HG02623 (cell line): ENCODE data around the gene MSI2.

Source experiments
- ATAC-seq: cut with Tn5 transposase; IDR thresholded peaks from one replicate; pipeline ENCODE4 v1.9.1; 2021; ENCODE audit warnings: moderate library complexity; ENCODE audit not compliant: unreplicated experiment

Gene MSI2

GRCh38 chr17:57687642-57688041 is 431.3 kb downstream of the MSI2 start:
- ATAC-seq: no peak

GRCh38 chr17:57689254-57689653 is 432.9 kb downstream of the MSI2 start:
- ATAC-seq: no peak

DNA sequence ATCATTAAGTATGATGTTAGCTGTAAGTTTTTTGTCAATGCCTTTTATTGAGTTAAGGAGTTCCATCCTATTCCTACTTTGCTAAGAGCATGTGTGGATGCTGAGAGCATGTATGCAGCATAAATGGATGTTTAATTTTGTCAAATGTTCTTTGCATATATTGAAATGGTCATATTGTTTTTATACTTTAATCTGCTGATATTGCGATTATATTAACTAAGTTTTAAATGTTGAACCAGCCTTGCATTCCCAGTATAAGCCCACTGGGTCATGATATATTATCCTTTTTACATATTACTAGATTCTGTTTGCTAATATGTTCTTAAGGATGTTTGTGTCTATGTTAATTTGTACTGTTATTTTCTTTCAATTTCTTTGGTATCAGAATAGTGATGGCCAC is 435.6 kb downstream of the MSI2 start:
- no peak for ATAC-seq

DNA sequence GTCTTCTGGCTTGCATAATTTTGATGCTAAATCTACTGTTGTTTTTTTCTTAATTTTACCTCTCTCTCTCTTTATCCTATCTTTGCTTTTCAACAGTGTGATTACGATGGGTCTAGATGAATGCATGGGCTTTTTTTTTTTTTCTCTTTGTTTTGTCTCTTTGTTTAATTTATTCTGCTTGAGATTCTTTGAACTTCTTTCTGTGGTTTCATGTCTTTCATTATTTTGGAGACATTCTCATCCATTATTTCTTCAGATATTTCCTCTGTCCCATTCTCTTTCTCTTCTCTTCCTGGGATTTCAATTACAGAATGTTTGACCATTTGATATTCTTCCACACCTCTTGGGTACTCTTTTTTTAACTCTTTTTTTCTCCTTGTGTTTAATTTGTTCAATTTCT is 436.4 kb downstream of the MSI2 start:
- ATAC-seq: no peak

GRCh38 chr17:57694051-57694450 is 437.7 kb downstream of the MSI2 start:
- no peak for ATAC-seq

DNA sequence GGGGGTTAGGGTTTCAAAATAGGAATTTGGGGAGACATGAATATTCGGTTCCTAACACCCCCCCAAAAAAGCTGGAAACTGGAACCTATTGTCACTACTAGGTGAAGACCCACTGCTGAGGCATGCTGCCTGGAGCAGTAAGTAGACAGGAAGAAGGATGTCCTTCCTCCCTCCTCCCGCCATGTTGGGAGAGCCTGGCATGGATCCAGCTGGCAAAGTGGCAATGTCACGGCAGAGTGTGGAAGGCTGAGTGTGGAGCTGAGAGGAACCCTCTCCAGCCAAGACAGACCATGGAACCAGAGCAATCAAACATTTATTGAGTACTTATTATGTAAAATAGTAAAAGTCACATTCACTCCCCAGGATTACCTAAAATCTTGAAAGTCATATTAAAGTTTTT is 439.7 kb downstream of the MSI2 start:
- ATAC-seq: no peak

DNA sequence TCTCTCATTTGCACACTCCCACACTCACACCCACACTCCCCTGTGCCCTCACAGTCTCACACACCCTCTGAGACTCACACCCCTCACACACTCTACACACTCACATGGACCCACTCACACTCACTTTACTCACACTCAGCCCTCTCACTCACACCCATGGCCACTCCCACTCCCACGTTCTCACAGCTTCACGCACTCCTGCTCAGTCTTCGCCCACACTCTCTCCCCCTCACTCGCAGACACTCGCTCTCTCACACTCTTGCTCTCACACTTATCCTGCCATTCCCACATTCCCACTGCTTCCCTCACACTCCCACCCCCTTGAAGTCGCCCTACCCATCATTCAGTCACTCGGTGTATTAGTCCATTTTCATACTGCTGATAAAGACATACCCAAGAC is 440.9 kb downstream of the MSI2 start:
- no peak for ATAC-seq

GRCh38 chr17:57697891-57698711 is 441.8 kb downstream of the MSI2 start:
- ATAC-seq: no peak

DNA sequence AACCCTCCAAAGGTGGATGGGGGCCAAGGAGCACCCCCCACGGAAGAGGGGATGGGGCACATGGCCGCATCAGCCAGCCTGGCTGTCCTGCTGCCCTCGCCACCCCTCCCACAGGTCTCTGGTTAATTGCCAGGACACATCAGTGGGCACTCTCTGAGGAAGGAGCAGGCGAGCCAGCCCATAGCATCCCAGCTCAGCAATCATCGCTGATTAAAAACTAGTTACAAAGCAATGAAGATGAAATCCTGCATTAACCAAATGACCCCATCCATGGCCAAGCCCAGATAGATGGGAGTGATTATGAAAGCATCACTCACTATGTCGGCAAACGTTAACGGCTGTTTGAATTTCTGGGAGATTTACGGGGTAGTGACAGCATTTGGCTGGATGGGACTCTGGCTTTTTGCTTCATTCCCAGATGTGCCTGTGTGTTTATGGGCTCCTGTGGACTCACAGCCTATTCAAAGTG is 443.5 kb downstream of the MSI2 start:
- ATAC-seq: no peak

DNA sequence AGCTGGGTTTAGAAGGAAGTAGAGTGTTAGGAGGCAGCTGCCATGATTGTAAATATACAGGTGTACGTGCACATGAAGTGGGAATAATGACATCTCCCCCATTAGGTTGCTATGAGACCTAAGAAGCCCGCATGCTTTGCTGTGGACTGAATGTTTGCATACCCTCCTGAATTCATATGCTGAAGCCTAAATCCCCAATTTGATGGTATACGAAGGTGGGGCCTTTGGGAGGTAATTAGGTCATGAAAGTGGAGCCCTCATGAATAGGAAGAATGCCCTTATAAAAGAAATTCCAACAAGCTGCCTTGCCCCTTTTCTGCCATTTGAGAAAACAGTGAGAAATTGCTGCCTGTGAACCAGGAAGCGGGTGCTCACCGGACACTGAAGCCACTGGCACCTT is 444.8 kb downstream of the MSI2 start:
- no peak for ATAC-seq

DNA sequence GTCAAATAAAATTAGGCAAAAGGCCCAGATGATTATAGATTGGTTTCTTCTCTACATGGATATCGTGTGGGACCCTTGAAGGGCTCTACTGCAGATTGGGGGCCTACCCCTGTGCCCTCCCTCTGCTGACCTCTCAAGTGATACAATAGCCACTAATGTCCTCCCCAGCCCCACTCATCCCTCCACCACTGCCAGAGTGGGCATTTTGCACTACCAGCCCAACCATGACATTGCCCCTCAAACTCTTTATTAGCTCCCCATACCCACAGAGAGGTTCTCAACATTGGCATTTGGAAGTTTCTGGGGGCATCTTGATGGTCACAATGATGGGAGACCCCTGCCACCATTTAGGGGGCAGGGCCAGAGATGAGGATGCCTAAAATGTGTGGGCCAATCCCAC is 446.9 kb downstream of the MSI2 start:
- no peak for ATAC-seq

GRCh38 chr17:57704448-57704847 is 448.1 kb downstream of the MSI2 start:
- no peak for ATAC-seq

- no peak for ATAC-seq
Measured at GRCh38 chr17:57705921-57706695, 449.8 kb downstream of the MSI2 start.

GRCh38 chr17:57706761-57707160 is 450.4 kb downstream of the MSI2 start:
- ATAC-seq: no peak

DNA sequence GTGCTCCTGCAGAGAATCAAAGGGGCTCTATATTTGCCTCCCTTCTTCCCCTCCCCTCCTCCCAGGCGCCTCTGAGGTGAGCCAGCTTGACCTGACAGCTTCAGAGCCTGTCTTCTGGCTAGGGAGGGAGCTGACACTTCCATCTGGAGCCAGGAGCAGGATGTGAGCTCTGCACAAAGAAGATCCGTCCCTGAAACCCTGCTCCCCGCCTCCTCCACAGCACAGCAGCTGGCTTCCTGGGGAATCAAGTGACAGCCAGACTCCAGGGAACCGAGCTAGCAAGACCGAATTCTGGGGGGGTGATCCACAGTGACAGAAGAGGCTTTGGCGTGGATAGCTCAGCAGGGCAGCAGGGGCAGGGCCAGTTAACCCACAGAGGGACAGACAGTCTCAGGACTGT is 451.6 kb downstream of the MSI2 start:
- ATAC-seq: no peak

DNA sequence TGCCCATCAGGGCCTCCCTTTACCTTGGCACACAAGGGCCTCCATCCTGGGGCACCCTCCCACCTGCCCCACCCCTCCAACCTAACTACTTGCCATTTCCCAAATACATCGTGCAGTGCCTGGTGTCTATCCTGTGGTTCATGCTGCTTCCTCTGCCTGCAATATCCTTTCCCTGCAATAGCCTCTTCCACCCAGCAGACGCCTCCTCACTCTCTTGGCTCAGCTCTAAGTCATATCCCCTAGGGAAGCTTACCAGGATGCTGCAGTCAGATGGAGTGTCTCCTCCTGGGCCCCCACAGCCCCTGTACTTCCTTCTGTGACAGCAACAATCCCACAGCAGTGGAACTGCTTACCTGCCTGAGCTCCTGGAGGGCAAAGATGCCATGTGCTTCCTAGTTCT is 452.1 kb downstream of the MSI2 start:
- ATAC-seq: no peak

- no peak for ATAC-seq
Measured at GRCh38 chr17:57713140-57713539, 456.8 kb downstream of the MSI2 start.

- no peak for ATAC-seq
Measured at GRCh38 chr17:57714665-57715180, 458.4 kb downstream of the MSI2 start.

GRCh38 chr17:57715981-57716380 is 459.7 kb downstream of the MSI2 start:
- no peak for ATAC-seq

DNA sequence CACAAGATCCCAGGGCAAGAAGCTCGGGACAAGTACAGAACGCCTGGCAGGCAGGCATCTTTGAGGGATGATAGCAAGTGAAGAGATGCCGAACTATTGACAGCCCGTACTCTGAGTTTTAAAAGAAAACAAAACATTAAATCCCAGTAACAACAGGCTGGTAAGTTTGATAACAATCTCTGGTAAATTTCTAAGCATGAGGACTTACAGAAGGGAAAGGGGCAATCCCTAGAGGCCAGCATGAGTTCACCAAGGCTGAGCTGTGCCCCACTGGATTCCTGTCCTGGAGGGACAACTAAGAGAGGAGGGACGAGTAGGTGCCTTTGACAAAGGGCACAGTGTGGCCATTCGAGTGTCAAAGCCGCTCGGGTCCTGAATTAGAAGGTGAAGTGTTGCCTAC is 462.6 kb downstream of the MSI2 start:
- no peak for ATAC-seq

GRCh38 chr17:57720386-57721035 is 464.2 kb downstream of the MSI2 start:
- ATAC-seq: no peak
